ENCODE data around the gene NCKAP5.

NCKAP5 gene

GRCh38 chr2:133574186-133574585 lies 5.9 kb upstream of the NCKAP5 start:
- DNase-seq (ENCODE audit: low spot score), result no peak

DNA sequence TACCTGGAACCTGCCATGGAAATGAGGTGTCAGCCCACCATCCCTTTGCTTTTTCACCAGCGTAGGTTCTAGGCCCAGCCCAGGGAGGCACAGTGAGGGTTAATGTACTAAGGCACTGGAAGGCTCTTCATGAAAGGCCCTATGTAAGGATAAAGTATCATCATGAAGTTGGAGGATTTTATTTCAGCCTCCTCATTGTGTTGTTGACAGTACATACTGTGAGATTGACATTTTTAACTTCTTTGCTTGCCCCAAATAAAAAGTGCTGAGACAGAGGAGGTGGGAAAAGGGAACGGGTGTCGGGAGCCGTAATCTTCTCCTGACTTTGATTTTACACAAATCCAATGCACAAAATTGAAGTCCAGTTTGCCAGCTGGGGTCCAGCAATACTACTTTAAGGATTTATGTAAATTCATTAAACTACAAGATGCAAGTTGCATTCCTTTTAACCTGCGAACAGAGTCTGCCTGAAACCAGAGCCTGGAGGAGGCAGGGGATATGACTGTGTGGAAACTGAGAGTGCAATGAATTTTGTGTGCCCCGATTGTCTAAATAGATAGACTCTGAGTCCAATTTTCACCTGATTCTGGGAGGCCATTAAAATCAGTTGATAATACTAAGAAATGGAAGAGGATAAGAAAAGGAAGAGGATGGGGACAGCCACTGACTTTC lies 5.4 kb upstream of the NCKAP5 start:
- DNase-seq (ENCODE audit: low spot score), result no peak

DNA sequence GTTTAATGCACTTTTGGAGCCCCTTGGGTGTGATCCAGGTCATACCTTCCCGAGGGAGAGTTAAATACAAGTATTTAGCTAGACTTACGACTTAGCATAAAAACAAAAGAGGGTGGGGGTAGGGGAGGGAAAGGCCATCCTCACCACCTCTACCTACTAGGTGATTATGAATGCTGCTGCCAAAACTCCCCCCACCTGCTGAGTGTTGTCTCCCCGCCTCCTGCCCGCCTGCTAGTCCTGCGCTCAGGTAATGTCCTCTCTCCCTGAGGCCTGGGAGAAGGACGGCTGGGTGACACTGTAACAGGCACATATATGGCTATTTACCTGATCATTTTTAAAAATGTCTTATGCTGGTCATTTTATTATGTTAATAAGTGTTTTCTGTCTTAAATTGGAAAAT lies 3.0 kb upstream of the NCKAP5 start:
- no peak for DNase-seq (ENCODE audit: low spot score)

DNA sequence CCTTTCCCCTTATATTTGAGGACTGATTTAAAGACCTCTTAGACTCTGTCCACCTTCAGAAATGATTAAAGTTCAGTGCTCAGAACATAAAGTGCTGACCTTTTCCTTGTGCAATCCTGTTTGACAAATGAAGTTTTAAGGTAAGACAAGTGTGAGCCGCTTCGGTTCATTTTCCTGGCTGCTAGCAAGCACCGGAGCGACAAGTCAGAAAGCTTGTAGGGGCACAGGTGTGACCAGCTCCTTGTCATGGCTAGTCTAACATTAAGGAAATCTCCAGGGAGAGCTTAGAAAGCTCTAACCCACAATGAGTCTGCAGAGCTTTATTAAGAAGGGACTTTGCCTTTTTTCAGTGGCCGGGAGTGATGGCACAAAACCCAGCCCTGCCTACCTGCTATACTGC lies 2.3 kb upstream of the NCKAP5 start:
- DNase-seq (ENCODE audit: low spot score), result no peak

GRCh38 chr2:133569286-133569830 lies 1.1 kb upstream of the NCKAP5 start:
- DNase-seq (ENCODE audit: low spot score), result no peak

DNA sequence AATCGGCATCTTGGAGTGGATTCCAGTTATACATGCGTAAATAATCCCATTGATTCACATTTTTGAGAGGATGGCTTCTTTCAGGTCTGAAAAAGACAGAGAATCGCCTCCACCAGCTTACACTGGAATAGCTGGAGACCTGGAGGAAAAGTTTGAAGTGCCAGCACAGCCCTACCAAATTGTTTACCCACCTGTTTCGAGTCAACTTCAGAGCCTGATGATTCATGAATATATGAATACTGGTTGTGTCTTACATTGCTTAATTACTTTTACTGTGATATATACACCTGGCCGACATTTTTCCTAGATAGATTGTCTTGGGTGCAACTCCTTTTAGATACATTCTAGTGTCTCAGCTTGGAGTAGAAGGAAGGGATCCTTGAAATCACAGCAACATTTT lies 335 bp upstream of the NCKAP5 start:
- DNase-seq (ENCODE audit: low spot score), result no peak

DNA sequence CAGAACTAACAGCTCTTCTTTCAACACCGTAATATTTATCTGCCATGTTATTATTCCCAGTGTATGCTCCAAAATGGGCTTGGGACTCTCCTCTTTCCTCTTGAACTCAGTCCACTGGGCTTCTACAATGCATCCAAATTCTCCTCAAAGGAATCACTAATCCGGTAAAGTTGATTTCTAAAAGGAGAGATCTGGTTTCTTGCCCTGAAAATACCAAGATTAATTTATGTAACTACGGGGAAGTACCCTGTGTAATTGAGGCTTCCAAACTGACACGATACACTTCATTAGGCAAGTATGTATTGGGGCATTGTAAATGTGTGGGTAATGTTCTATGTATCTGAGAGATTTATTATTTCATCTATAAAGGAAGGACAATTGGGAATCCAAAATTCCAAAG lies 5.7 kb downstream of the NCKAP5 start:
- no peak for DNase-seq (ENCODE audit: low spot score)

DNA sequence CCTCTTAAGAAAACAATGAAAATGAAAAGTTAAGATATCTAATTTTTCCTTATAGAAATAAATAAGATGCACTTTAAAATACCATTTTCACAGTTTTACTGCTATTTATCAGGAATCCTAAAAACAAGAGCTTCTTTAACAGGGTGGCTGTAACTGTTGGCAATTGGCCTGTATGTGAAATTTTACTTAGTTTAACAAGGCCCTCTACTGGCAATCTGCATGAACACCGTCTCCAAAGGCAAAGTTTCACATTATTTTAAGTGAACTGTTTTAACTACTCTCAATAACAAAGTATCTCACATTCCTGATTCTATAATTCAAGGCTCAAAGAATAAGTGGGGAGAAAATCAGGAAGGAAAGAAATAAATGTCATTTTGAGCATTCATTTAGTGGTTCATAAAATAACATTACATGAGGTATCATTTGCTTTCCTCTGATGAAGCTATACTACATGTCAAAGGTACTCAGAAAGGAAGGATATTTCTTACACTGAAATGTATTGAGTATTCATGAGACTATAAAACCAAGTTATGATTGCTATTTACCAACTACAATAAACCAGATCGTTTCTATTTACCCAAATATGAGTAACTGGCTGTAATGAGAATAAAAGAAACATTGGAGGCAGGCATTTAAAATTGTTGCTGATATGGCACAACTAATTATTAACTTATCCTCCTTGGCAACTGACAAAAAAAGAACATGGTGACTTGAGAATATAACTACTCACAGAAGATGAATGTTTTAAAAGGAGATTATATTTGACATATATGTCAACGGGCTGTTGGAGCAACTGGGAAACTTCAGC lies 7.0 kb downstream of the NCKAP5 start:
- peak; percentile 59 for DNase-seq (ENCODE audit: low spot score)

- DNase-seq (ENCODE audit: low spot score), result no peak
Observed at GRCh38 chr2:133557614-133558013, 10.6 kb downstream of the NCKAP5 start.

DNA sequence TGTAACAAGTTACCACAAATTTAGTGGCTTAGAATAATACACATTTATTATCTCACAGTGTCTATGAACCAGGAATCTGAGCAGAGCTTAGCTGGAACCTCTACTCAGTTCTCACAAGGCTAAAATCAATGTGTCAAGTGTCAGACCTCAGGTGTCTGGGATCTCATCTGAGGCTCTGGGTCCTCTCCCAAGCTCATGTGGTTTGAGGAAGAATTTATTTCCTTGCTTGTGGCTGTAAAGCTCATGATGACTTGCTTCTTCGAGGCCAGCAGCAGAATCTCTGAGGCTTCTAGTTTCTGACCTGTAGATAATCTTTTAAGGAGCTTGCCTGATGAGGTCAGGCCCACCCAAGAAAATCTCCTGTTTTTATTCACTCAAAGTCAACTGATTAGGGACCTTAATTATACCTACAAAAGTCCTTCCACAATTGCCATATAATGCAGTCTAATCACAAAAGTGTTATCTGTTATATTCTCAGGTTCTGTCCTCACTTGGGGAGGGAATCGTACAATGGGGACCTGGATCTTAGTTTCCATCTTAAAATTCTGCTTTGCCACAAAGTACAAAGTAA lies 14.3 kb downstream of the NCKAP5 start:
- no peak for DNase-seq (ENCODE audit: low spot score)

DNA sequence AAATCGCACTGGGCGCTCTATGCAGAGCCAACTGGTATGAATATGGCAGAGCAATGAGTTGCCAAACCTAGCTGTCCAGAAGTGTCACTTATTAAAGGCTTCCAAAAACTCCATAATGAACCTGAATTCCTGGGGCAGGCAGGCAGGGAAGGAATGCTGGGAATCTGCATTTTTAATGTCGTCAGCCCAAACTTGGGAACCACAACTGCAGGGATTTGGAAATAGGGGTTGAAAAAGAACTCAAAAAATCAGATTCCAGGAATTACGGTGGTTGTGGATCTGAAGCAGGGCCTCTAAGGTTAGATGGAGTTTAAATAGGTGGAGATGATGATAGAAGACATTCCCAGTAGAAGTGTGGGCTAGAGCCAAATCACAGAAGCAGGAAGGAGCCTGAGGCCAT lies 15.0 kb downstream of the NCKAP5 start:
- DNase-seq (ENCODE audit: low spot score), result no peak

GRCh38 chr2:133552821-133553220 lies 15.4 kb downstream of the NCKAP5 start:
- no peak for DNase-seq (ENCODE audit: low spot score)

GRCh38 chr2:133541797-133542196 lies 26.5 kb downstream of the NCKAP5 start:
- DNase-seq (ENCODE audit: low spot score), result no peak

DNA sequence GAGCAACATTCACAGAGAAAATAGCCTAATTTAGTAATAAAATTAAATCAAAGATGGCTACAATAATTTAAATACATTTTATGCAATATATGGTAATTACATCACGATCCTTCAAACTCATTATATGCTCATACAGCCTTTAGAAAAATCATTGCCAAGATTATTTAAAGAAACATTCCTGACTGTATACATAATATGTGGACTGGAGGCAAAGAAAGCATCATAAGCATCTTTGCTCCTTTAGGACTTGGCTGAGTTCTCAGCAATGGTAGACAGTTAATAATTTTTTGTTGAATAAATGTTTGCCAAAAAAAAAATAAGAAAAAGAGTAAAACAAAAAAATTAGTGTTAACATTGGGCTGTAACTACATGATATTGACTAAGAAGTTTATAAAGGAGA lies 26.9 kb downstream of the NCKAP5 start:
- no peak for DNase-seq (ENCODE audit: low spot score)

DNA sequence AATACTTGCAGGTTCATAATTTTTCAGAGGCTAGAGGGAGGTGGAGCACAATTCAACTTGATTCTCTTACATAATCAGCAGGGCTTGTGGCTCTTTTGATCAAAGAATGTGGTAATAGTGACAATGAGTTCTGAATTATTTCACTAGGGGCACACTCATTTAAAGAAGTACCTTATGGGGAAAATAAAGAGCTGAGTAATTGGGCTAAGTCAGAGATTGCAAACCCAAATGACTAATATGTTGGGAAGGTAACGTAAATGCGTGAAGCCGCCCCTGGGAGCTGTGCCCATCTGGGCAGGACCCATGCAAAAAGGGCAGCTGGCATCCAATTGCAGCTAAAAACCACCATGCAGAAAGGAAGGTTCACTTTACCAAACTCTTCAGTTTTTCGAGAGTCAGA lies 35.3 kb downstream of the NCKAP5 start:
- DNase-seq (ENCODE audit: low spot score), result no peak

GRCh38 chr2:133531382-133531781 lies 36.9 kb downstream of the NCKAP5 start:
- no peak for DNase-seq (ENCODE audit: low spot score)

GRCh38 chr2:133530645-133531044 lies 37.6 kb downstream of the NCKAP5 start:
- no peak for DNase-seq (ENCODE audit: low spot score)

- no peak for DNase-seq (ENCODE audit: low spot score)
Observed at GRCh38 chr2:133526530-133527300, 41.5 kb downstream of the NCKAP5 start.

GRCh38 chr2:133525613-133526529 lies 42.4 kb downstream of the NCKAP5 start:
- no peak for DNase-seq (ENCODE audit: low spot score)

- no peak for DNase-seq (ENCODE audit: low spot score)
Observed at GRCh38 chr2:133525090-133525489, 43.2 kb downstream of the NCKAP5 start.

GRCh38 chr2:133523406-133523805 lies 44.9 kb downstream of the NCKAP5 start:
- DNase-seq (ENCODE audit: low spot score), result no peak

Measured in kidney capillary endothelial cell (primary cell).